SKM-1 (cell line): ENCODE measurements around the gene CHRM4.

ENCODE experiments used
- DNase-seq: peaks from one replicate; lab custom pipeline; 2025; ENCODE audit not compliant: unreplicated experiment; lab: John Stamatoyannopoulos, UW

The CHRM4 gene

GRCh38 chr11:46391578-46392420 is at the start of gene CHRM4:
TSS of gene CHRM4 (minus strand) at chr11:46391776. CDS start at chr11:46386557, 5,219 bp downstream.
- no peak for DNase-seq

- no peak for DNase-seq
These were observed 46.6 kb upstream of the CHRM4 start for GRCh38 chr11:46438211-46438610.

DNA sequence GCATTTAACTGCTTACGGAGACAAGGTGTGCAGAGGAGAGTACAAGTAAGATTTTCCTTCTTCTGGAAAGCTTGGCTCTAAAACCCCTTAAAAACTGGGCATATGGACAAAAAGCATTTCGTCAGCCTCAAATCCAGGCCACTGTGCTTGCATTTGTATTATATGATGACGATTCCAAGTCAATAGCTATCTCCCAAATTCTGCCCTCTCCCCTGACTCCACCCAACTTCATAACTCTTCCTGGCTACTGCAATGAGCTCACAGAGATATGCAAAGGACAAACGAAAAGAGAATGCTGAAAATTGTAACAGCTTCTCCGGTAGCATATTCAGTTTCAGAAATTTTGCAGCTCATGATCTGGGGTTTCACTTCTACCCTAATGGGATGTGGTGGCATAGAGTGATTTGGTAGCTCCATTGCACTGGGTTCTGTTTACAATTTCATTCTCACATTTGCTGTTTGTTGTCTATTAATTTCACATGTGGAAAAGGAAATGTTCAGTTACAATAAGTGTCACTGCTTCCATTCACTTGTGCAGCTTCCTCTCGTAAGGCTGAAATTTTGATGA is 45.6 kb upstream of the CHRM4 start:
- DNase-seq: no peak

DNA sequence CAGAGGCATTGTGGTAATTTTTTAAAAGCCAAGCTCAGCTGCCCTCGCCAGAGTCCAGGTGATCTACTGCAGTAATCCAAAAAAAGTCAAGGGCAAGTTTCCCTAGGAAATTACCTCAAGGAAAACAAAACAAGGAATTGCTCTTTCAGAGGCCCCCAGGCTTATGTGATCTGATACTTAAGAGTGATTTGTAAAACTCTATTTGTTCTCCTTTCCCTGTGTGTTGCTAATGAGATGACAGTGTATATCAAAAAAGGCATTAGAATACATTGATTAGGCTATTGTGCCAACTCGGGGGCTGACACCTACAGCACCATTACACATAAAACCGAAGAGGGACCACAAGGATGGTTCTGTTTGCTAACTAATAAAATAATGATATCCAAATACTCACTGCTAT is 44.5 kb upstream of the CHRM4 start:
- DNase-seq: no peak

DNA sequence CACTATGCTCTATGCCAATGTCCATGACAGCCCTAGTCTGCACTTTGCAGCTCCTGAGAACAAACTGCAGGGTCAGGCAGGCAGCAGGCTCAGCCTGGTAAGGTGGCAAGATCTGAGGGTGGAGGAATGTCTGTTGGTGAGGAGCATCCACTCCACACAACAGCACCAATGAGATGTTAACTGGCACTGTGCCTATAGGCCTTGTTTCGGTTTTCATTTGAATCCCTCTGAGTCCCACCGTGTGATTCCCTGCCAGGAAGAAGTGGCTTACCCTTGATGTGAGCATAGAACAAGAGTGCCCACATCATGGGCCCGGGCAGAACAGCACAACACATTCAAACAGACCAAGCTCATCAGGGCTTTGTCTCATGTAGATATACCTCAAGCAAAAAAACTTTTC is 44.1 kb upstream of the CHRM4 start:
- DNase-seq: no peak

DNA sequence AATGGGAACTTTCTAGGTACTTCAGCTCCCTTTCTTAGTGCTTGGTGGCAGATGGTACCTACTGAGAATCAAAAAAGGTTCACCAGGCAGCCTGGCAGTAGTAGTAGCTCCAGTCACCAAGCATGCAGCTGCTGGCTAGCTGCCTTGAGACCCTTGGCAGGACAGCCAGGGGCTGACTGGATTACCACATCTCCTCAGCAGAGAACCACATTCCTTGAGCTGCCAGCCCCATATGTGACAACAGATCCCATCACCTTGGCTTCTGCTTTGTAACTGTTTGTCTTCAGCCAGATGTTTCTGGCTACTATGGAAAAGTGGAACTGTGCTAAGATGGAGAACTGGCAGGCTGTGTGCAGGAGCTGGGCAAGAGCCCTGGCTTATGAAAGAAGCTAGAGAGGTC is 39.6 kb upstream of the CHRM4 start:
- no peak for DNase-seq

DNA sequence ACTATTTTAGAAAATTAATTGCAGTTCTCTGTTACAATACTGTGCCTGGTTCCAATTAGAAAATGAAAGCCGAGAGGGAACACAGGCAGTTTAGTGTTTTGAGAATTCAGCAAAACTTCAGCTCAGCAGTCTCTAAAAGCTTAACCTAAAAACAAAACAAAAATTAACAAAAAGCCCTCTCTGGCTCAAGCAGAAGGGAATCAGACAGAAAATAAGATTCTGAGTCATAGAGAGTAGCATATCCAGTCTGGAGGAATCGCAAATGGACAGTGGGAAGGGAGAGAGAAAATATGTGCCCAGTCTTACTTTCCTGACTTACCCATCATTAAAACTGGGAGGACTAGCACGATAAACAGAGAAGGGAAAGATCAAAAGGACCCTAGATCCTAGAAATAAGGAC is 38.1 kb upstream of the CHRM4 start:
- DNase-seq: no peak

DNA sequence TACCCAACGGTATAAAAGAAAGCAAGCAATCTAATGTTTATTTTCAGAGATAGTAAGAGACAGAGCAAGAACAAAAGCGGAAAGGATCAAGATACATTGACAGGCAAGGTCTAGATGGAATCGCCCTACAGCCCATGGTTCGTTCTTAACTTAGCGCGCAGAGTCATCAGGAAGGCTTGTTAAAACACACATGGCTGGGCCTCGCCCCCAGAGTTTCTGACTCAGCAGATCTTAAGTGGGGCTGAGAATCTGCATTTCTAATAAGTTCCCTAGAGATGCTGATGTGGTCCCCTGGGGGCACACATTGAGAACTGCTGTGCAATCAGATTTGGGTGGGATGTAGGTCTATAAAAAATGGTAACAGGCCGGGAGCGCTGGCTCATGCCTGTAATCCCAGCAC is 35.8 kb upstream of the CHRM4 start:
- no peak for DNase-seq

DNA sequence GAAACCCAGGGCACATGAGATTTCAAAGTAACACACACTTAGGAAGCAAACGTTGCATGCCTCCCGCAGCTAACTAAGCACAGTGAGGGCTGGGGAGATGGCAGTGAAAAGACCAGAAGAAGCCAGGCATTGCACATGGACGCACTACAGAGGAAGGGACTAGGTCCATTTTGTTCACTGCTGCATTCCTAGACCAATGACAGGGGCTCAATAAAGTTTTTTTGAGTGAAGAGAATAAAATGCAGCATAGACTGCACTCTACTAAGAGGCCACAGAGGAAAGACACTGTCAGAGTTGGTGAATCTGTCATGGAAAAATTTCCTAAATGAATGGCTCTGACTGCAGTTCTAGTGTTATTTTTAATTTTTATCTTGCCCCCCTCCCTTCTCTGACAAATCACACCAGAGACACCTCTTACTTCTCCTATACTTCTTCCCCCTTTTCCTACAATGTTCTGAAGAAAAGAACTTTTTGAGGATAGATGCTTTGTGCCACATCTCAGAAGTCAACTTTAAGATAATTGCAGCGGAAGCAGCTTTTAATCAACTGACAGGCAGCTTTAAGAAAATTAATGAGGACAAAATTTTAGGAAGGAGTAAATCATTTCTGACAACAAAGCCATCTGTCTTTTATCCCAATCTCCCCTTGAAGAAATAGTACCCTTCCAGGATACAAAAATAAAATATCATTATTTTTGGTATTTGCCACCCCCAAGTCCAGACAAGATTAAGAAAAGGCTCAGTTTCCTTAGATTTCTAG is 34.8 kb upstream of the CHRM4 start:
- no peak for DNase-seq

DNA sequence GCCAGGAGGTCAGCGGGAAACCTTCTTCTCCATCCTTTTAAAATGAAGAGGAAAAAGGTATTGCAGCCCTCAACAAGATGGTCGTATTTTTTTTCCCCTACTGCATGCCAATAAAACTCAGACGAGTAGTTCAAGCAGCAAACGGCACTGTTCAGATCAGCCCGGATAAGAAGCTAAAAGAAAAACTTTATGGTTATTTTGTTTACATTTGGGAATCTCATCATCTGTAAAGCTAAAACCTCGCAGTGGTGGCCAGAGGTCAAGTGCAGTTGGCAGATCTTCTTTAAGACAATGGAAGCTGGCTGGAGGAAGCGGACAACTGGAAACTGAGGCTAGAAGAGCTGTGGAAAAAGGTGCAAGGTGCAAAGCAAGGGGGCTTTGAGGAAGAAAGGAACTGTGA is 31.0 kb upstream of the CHRM4 start:
- no peak for DNase-seq

- DNase-seq: no peak
These were observed 29.8 kb upstream of the CHRM4 start for GRCh38 chr11:46421257-46421880.

DNA sequence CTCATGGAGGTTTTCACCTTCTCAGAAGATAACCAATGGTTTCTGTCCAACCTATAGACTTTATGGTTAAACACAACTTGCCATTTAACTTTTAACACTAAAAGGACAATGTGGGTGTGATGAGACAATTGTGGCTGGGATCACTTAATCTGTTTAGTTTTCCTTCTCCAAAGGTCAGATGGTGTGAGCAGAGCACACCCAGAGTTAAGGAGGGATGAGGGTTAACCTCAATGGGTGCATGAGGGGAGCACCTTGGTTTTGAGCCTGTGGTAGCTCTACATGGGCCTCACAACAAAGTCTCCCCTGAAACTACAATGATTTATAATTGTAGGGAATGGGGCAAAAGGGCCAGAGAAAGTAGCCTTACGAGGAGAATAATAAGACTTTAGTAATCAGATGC is 28.9 kb upstream of the CHRM4 start:
- no peak for DNase-seq

DNA sequence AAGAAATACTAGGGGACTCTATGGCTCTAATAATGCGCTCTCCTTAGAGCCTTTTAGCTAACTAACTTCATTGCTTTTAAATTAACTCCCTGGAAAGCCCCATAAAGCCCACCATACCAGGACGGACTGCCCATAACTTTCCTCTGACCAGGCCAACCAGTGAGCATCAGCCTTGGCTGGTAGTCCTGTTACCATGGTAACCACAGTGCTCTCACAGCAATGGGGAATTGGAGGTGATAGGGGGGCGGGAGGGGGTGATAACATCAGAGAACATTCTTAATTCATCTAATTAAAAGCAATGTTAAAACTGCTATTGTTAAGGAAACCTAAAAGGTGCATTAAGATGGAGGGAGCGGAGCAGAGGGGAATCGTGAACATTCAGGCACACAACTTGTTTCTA is 27.2 kb upstream of the CHRM4 start:
- DNase-seq: no peak

DNA sequence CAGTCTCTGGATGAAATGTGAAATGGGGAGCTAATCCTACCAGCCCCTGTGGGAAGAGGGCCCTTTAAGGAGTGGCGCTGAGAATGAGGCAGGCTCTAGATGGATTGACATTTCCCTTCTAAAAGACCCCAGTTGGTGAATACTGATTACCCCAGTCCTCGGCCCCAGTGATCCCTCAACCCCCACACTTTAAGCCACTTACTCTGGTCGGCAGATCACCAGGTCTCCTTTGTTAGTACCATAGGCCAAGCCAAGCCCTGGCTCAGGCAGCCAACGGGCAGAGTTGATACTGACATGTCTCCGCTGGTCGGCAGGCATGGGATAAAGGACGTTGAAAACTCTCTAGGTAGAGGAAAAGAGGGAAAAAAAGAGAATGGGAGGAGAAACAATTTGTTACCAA is 26.1 kb upstream of the CHRM4 start:
- DNase-seq: no peak

GRCh38 chr11:46414879-46415278 is 23.3 kb upstream of the CHRM4 start:
- no peak for DNase-seq

GRCh38 chr11:46414466-46414796 is 22.9 kb upstream of the CHRM4 start:
- no peak for DNase-seq

DNA sequence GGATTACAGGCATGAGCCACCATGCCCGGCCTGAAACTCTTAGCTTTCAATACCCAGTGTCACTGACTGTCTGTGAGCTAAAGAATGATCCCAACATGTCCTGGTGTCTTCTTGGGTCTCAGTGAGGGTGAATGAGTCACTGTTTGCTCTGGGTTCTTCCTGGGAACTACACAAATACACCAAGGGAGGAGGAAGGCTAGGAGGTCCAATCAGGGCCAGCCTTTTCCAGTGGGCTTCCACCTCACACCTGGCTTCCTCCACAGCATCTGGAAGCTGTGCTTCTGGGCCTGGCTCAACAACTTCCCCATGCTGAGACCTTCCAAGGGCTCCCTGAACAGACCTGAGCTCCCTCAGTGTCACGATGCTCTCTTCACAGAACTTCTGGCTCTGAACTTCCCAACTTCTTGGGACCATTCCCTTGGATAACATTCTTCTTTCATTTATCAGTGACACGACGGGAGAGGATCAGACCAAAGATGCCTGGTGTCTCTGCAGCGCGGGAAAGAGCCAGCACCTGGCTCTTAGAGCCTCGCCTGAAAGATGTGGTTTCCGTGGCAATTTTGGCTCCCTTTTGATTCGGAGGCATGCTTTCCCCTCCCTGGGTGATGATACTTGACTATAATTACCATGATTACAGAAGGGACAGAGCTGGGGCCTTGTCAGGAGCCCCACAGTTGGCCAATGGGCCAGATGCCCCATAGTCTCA is 22.3 kb upstream of the CHRM4 start:
- no peak for DNase-seq

- DNase-seq: no peak
These were observed 18.4 kb upstream of the CHRM4 start for GRCh38 chr11:46410021-46410420.

DNA sequence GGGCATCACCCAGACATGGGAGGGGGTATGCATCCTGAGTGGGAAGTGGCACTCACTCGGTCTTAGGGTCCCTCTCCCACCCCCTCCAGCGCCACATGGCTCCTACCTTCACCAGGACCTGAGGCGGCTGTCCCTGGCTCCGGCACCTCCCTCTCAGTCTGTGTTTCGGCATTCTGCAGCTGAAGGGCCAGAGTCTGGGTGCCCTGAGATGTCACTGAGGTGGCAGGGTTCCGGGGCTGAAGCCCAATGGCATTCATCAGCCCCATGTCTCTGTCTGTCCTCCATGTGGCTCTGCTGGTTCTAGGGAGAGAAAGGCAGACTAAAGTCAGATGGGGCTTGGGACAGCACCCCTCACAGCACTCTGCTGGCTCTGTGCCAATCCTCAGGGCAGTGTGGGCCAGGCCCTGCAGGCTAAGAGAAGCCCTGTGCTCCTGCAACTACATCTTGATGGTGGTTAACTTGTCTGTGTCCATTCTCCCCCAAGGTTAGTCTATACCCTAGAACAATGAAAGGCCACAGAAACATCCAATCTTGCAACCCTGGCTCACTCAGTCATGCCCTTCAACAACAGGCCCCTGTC is 16.9 kb upstream of the CHRM4 start:
- no peak for DNase-seq

GRCh38 chr11:46407635-46408034 is 16.1 kb upstream of the CHRM4 start:
- no peak for DNase-seq

- DNase-seq: no peak
These were observed 13.0 kb upstream of the CHRM4 start for GRCh38 chr11:46404476-46405017.
